ENCODE measurements around the gene PFKFB3.

- TF ChIP-seq GATA2 (IDR thresholded peaks at IDR 0.05; ENCODE audit: low read depth, low read length), result no peak
- no peak for TF ChIP-seq GATA3 (IDR thresholded peaks at IDR 0.05; ENCODE audit: low read depth, low read length)
Measured at GRCh38 chr10:6182454-6183098, 20.2 kb upstream of the PFKFB3 start.
